Common myeloid progenitor, CD34-positive (primary cell): ENCODE results near the gene EHD3.

Experiments used
- CTCF ChIA-PET: fragments of 350-600 bp; sonication (Branson Sonifier 250); formaldehyde crosslinking; loops from one replicate; lab custom pipeline; 2021; ENCODE audit warnings: antibody characterized with exemption; lab: Charles Lee
- POLR2A ChIA-PET: fragments of 350-600 bp; sonication (Branson Sonifier 250); formaldehyde crosslinking; loops from one replicate; lab custom pipeline; 2021; ENCODE audit warnings: antibody characterized with exemption; lab: Charles Lee
- DNase-seq, 3 donors: peaks; one replicate each; pipeline versions ENCODE4 v3.0.0 to v3.0.0-alpha.2; 2013
- H3K27ac ChIP-seq, 2 experiments: 1 replicate in 1 of 2; 2 replicates in 1 of 2; pipeline ENCODE4 v1.7.0; 2013; ENCODE audit warnings: inconsistent platforms in 2 of 2, low read length in 2 of 2, mild to moderate bottlenecking in 2 of 2, low read depth in 1 of 2, moderate library complexity in 1 of 2; ENCODE audit not compliant: severe bottlenecking in 2 of 2, insufficient read depth in 1 of 2, poor library complexity in 1 of 2
- H3K27me3 ChIP-seq, 5 experiments: replicated peaks in 2 of 5; 1 replicate in 3 of 5; 2 replicates in 2 of 5; pipeline versions ENCODE4 v1.6.1 to v1.7.0; 2013; ENCODE audit warnings: low read length in 4 of 5, mild to moderate bottlenecking in 2 of 5, moderate library complexity in 2 of 5, inconsistent platforms in 1 of 5; ENCODE audit not compliant: insufficient read depth in 5 of 5, control insufficient read depth in 4 of 5
- H3K36me3 ChIP-seq, 4 experiments: 1 replicate in 2 of 4; 2 replicates in 2 of 4; pipeline versions ENCODE4 v1.6.1 to v1.7.0; 2013; ENCODE audit warnings: low read length in 3 of 4, control low read depth in 1 of 4, mild to moderate bottlenecking in 1 of 4; ENCODE audit not compliant: control insufficient read depth in 4 of 4, insufficient read depth in 4 of 4
- H3K4me1 ChIP-seq, 4 experiments: 1 replicate in 3 of 4; 2 replicates in 1 of 4; pipeline versions ENCODE4 v1.6.1 to v1.7.1; 2013; ENCODE audit warnings: low read length in 3 of 4, mild to moderate bottlenecking in 3 of 4, control low read depth in 1 of 4, inconsistent platforms in 1 of 4, moderate library complexity in 1 of 4; ENCODE audit not compliant: control insufficient read depth in 4 of 4, insufficient read depth in 4 of 4; ENCODE audit errors: control extremely low read depth in 1 of 4
- H3K4me3 ChIP-seq, 7 experiments: 1 replicate in 4 of 7; 2 replicates in 3 of 7; pipeline versions ENCODE4 v1.5.1 to v1.7.0; 2013; ENCODE audit warnings: mild to moderate bottlenecking in 7 of 7, low read length in 6 of 7, moderate library complexity in 6 of 7, inconsistent platforms in 2 of 7, low read depth in 2 of 7, control low read depth in 1 of 7; ENCODE audit not compliant: insufficient read depth in 4 of 7, control insufficient read depth in 1 of 7; ENCODE audit errors: extremely low read depth in 1 of 7
- H3K9me3 ChIP-seq, 5 experiments: 1 replicate in 4 of 5; 2 replicates in 1 of 5; pipeline versions ENCODE4 v1.6.1 to v1.7.1; 2013; ENCODE audit warnings: low read length in 4 of 5, mild to moderate bottlenecking in 2 of 5, inconsistent platforms in 1 of 5, low read depth in 1 of 5, moderate library complexity in 1 of 5; ENCODE audit not compliant: control insufficient read depth in 4 of 5, insufficient read depth in 2 of 5; ENCODE audit errors: control extremely low read depth in 1 of 5
- WGBS: methylation state at CpG from one replicate; pipeline ENCODE4 v1.1.5; 2013; ENCODE audit not compliant: insufficient coverage; 5-methylcytosine and 5-hydroxymethylcytosine counted together

EHD3 gene

GRCh38 chr2:31226266-31226665 lies 7.7 kb upstream of the EHD3 start:
- ChIA-PET POLR2A (no interaction called here), CTCF (interaction anchor here (0.8 kb wide), 1 partner anchor 9 kb away, joined by 3 read pairs; no protein-coding TSS in a partner anchor)
- H3K9me3 ChIP-seq = no peaks in the 10 kb centered on the region
- 56% methylated on average over 2 of the region's 2 CpGs for WGBS
- H3K4me3 ChIP-seq = no peak overlapping the region
- no peaks in the 10 kb centered on the region for H3K27me3 ChIP-seq
- H3K27ac ChIP-seq = no peak overlapping the region
- peaks cover 14 to 41% (median 31%) of the 10 kb centered on the region in 4 experiments for H3K4me1 ChIP-seq
- peak in 2 of 3 donors; percentile 64 to 65 for DNase-seq
- H3K36me3 ChIP-seq = no peaks in the 10 kb centered on the region

DNA sequence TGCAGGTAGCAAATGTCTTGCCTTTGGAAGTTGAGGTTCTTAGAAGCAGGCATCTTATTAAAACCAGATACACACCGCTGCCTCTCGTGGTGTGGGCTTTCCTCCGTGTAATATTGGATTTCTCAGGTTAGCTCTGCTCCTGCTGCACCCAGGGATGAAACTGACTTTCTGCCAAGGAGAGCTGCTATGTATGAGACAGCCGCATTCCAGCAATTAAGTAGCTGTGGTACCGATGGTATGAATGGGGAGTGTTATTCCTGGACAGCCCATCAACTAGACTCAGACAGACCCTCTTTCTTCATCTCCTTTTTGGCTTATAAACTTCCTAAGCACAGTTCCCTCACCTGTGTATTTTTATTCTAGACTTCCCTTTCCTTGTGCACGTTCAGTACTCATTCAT lies 6.8 kb upstream of the EHD3 start:
- WGBS = 95% methylated on average over 4 of the region's 6 CpGs
- Histone ChIP-seq H3K27me3 (no peaks in the 10 kb centered on the region), H3K4me3 (no peak overlapping the region), H3K9me3 (no peaks in the 10 kb centered on the region), H3K36me3 (no peaks in the 10 kb centered on the region), H3K27ac (no peak overlapping the region), H3K4me1 (peaks cover 6 to 33% (median 23%) of the 10 kb centered on the region in 4 experiments)
- no peak for DNase-seq
- ChIA-PET CTCF (interaction anchor here (0.8 kb wide), 1 partner anchor 8 kb away, joined by 3 read pairs; no protein-coding TSS in a partner anchor), POLR2A (no interaction called here)

DNA sequence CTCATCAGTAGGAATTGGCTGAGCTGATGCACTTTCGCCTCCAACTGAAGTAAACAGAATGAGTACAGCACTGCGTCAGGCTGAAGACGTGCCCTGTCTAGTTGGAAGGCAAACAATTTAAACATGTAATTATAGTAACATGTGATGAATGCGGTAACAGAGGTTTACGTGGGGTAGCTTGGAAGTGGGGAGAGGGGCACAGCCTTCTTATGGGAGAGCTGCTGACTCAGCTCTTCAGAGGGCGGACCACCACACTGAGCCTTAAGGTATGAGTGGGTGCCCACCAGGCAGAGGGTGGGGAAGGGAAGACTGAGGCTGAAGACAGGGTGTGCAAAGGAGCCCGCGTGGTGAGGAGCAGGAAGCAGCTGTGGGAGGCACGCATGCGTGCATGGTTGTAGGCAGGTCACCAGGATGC lies 6.2 kb upstream of the EHD3 start:
- H3K27me3 ChIP-seq = no peaks in the 10 kb centered on the region
- POLR2A ChIA-PET = interaction anchor here (0.6 kb wide), 1 partner anchor 21 kb away, joined by 3 read pairs; no protein-coding TSS in a partner anchor
- CTCF ChIA-PET = interaction anchor here (1.0 to 2.0 kb wide), 4 partner anchors 8 to 105 kb away, joined by 3 to 5 read pairs (median 4); no protein-coding TSS in a partner anchor
- no peaks in the 10 kb centered on the region for H3K9me3 ChIP-seq
- WGBS = 88% methylated on average over 9 of the region's 10 CpGs
- H3K4me1 ChIP-seq = peaks cover 5 to 27% (median 18%) of the 10 kb centered on the region in 4 experiments
- H3K36me3 ChIP-seq = no peaks in the 10 kb centered on the region
- H3K27ac ChIP-seq = no peak overlapping the region
- DNase-seq = no peak
- no peak overlapping the region for H3K4me3 ChIP-seq

GRCh38 chr2:31228717-31229116 lies 5.2 kb upstream of the EHD3 start:
- ChIA-PET CTCF (interaction anchor here (0.6 to 2.0 kb wide), 3 partner anchors 9 to 90 kb away, joined by 3 to 5 read pairs (median 5); no protein-coding TSS in a partner anchor), POLR2A (no interaction called here)
- Histone ChIP-seq H3K9me3 (no peaks in the 10 kb centered on the region), H3K4me3 (no peak overlapping the region), H3K27me3 (no peaks in the 10 kb centered on the region), H3K27ac (no peak overlapping the region), H3K36me3 (no peaks in the 10 kb centered on the region), H3K4me1 (peaks cover 4 to 26% (median 15%) of the 10 kb centered on the region in 4 experiments)
- DNase-seq = no peak
- WGBS = 100% methylated on average over 2 of the region's 3 CpGs

DNA sequence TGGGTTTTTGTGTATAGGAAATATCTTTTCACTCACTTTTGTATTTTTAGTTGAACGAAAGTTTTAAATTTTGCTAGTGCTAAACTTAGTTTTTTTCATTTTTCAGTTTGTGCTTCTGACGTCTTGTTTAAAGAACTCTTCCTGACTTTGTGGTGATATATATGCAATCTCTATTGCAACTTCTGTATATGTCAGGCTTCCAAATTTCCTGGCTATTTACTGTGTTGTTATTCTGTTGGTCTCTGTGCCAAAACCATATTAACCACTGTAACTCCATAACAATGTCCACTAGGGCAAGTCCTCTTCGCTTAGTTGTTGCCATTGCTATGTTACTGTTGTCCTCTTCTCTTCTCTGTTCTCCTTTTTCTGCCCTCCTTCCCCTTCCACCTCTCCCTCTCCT lies 3.2 kb upstream of the EHD3 start:
- no peaks in the 10 kb centered on the region for H3K9me3 ChIP-seq
- POLR2A ChIA-PET = no interaction called here
- H3K36me3 ChIP-seq = no peaks in the 10 kb centered on the region
- H3K4me1 ChIP-seq = peaks cover 0 to 35% (median 26%) of the 10 kb centered on the region in 4 experiments
- H3K27me3 ChIP-seq = no peaks in the 10 kb centered on the region
- CTCF ChIA-PET = interaction anchor here (1.0 to 1.5 kb wide), 2 partner anchors 35 to 63 kb away, joined by 3 to 4 read pairs; no protein-coding TSS in a partner anchor
- no peak for DNase-seq
- H3K27ac ChIP-seq = no peak overlapping the region
- no peak overlapping the region for H3K4me3 ChIP-seq
- 100% methylated on average over 1 of the region's 3 CpGs for WGBS

- no peaks in the 10 kb centered on the region for H3K9me3 ChIP-seq
- ChIA-PET POLR2A (no interaction called here), CTCF (interaction anchor here (1.0 to 1.5 kb wide), 3 partner anchors 62 to 102 kb away, joined by 3 to 7 read pairs (median 3); no protein-coding TSS in a partner anchor)
- 91% methylated on average over 12 of the region's 15 CpGs for WGBS
- peaks cover 0 to 29% (median 23%) of the 10 kb centered on the region in 4 experiments for H3K4me1 ChIP-seq
- H3K27me3 ChIP-seq = no peaks in the 10 kb centered on the region
- no peak overlapping the region for H3K27ac ChIP-seq
- DNase-seq = no peak
- H3K4me3 ChIP-seq = no peak overlapping the region
- no peaks in the 10 kb centered on the region for H3K36me3 ChIP-seq
Observed at GRCh38 chr2:31231571-31232302, 2.2 kb upstream of the EHD3 start.

GRCh38 chr2:31232586-31232985 lies 1.4 kb upstream of the EHD3 start:
- H3K27ac ChIP-seq = no peak overlapping the region
- ChIA-PET POLR2A (no interaction called here), CTCF (interaction anchor here (1.0 to 1.5 kb wide), 4 partner anchors 12 to 101 kb away, joined by 3 to 7 read pairs (median 4); no protein-coding TSS in a partner anchor)
- no peaks in the 10 kb centered on the region for H3K27me3 ChIP-seq
- no peak overlapping the region for H3K4me3 ChIP-seq
- H3K9me3 ChIP-seq = no peaks in the 10 kb centered on the region
- WGBS = 80% methylated on average over 1 of the region's 4 CpGs
- no peak for DNase-seq
- peaks cover 0 to 29% (median 23%) of the 10 kb centered on the region in 4 experiments for H3K4me1 ChIP-seq
- no peaks in the 10 kb centered on the region for H3K36me3 ChIP-seq
